GM12874 (cell line): ENCODE results near the gene KRT3.

Experiments used
- CTCF ChIP-seq: IDR thresholded peaks from 2 replicates; pipeline ENCODE4 v1.5.1; 2011; ENCODE audit warnings: low read depth, mild to moderate bottlenecking, control low read depth, low read length, moderate library complexity; ENCODE audit not compliant: insufficient read depth

The KRT3 gene

GRCh38 chr12:52757449-52758176, 38.3 kb downstream of the KRT3 start:
- TF ChIP-seq CTCF, result no peak

GRCh38 chr12:52756281-52756960, 39.5 kb downstream of the KRT3 start:
- TF ChIP-seq CTCF, result no peak

- no peak for TF ChIP-seq CTCF
Measured at GRCh38 chr12:52755533-52755932, 40.4 kb downstream of the KRT3 start.

GRCh38 chr12:52754135-52754534, 41.8 kb downstream of the KRT3 start:
- TF ChIP-seq CTCF, result no peak

- TF ChIP-seq CTCF, result no peak
Measured at GRCh38 chr12:52753283-52753682, 42.6 kb downstream of the KRT3 start.

- TF ChIP-seq CTCF, result no peak
Measured at GRCh38 chr12:52752516-52752915, 43.4 kb downstream of the KRT3 start.

- TF ChIP-seq CTCF, result no peak
Measured at GRCh38 chr12:52751795-52752194, 44.1 kb downstream of the KRT3 start.
